ENCODE measurements around the gene FNDC3B. TPM values are rescaled to one million over a fixed set of nuclear protein-coding genes. Genes with fewer than 3 reads are reported as not detected.

The FNDC3B gene
- total and polyA plus RNA-seq, 2 donors (not counting 1 experiment from before 2014, with no cell fraction given): 1.2 to 9.2 TPM

DNA sequence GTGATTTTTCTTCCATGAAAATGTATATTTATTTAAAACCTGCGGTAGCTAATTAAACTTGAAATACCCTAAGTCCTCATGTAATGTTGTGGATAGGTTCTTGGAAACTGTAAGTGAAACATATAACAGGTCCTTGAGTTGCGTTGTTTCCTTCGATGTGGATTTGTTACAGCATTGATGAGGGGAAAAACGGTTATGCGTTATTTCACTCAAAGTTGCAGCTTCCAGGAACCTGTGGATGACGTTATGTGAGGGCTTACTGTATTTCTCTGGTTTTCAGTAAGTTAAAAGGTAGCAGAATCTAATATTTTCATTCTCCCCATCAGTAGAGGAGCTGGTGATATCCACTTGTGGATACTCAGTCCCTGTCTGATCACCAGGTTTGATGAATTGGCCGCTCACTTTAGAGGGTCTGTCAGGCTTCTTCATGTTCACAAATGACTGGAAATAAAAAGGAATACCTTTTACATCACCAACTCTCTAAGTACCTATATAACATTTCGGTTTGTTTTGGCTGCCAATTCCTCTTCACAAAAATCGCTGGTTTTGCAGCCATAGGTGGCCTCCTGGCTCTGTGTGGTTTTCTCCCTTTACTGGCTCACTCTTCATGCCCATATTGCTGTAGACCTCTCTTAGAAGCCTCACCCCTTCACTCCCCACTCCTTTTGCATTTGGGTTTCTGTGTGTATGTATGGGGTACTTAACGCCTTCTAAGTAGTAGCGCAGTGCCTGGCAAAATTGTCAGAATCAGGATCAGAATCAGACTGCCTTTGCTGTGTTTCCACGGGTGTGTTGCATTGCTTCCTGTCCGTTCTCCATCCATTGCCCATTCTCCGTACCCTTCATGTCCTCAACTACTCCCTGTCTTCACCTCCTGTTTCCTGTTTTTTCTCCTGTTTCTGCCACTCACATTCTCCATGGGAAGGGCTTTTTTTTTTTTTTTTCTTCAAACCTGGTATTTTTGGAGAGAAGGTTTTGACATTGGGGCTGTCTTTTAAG lies 112.6 kb downstream of the FNDC3B start:
- TF ChIP-seq EZH2 (IDR thresholded peaks at IDR 0.05; ENCODE audit: borderline replicate concordance, insufficient read depth, low read depth, low read length, poor library complexity, severe bottlenecking) (no peak), CTCF (IDR thresholded peaks at IDR 0.05) (no peak)
- Histone ChIP-seq H3K4me3 (ENCODE audit: control extremely low read depth in 1 of 5, extremely low read depth in 1 of 5, insufficient read depth in 1 of 5, low read depth in 2 of 5, low read length in 4 of 5) (no peak overlapping the region), H3K4me1 (ENCODE audit: control insufficient read depth in 2 of 2, insufficient read depth in 2 of 2, low read length in 2 of 2) (no peaks in the 10 kb centered on the region), H3K79me2 (ENCODE audit: control insufficient read depth, insufficient read depth, low read length) (no peaks in the 10 kb centered on the region), H3K36me3 (replicated peaks in 1 of 2; ENCODE audit: control extremely low read depth in 1 of 2, control insufficient read depth in 1 of 2, extremely low read depth in 1 of 2, insufficient read depth in 2 of 2, low read length in 1 of 2) (no peaks in the 10 kb centered on the region), H2AFZ (ENCODE audit: insufficient read depth, low read depth, low read length, poor library complexity, severe bottlenecking) (no peak overlapping the region), H3K9ac (ENCODE audit: low read length) (no peak overlapping the region), H3K27me3 (replicated peaks in 1 of 4; ENCODE audit: control extremely low read depth in 1 of 4, control insufficient read depth in 3 of 4, insufficient read depth in 4 of 4, low read length in 3 of 4) (no peaks in the 10 kb centered on the region), H3K27ac (ENCODE audit: low read length in 2 of 2) (no peak overlapping the region), H4K20me1 (ENCODE audit: control insufficient read depth, insufficient read depth, low read length, poor library complexity, severe bottlenecking) (no peaks in the 10 kb centered on the region), H3K9me3 (ENCODE audit: control extremely low read depth in 1 of 3, control insufficient read depth in 2 of 3, insufficient read depth in 1 of 3, low read length in 2 of 3) (no peaks in the 10 kb centered on the region), H3K4me2 (replicated peaks; ENCODE audit: low read depth, low read length, poor library complexity, severe bottlenecking) (no peak overlapping the region)
- H3K27me3 Mint-ChIP-seq: peaks cover 19% of the 10 kb centered on the region
- CTCF ChIA-PET: no interaction called here
- POLR2A ChIA-PET: no interaction called here
- no peak for ATAC-seq (ENCODE audit: low read depth)
- no peak overlapping the region for H3K4me3 Mint-ChIP-seq
- no peaks in the 10 kb centered on the region for H3K9me3 Mint-ChIP-seq (ENCODE audit: insufficient read depth)
- no peak overlapping the region for H3K27ac Mint-ChIP-seq
- intact Hi-C loops (cut with micrococcal nuclease): no loop called here
- peaks cover 5% of the 10 kb centered on the region for H3K4me1 Mint-ChIP-seq
- 94% methylated on average over 10 of the region's 14 CpGs for WGBS (ENCODE audit: insufficient coverage)
- DNase-seq: no peak

- H3K27me3 ChIP-seq (replicated peaks in 1 of 4; ENCODE audit: control extremely low read depth in 1 of 4, control insufficient read depth in 3 of 4, insufficient read depth in 4 of 4, low read length in 3 of 4): no peaks in the 10 kb centered on the region
- no peak overlapping the region for H2AFZ ChIP-seq (ENCODE audit: insufficient read depth, low read depth, low read length, poor library complexity, severe bottlenecking)
- H3K27ac ChIP-seq (ENCODE audit: low read length in 2 of 2): no peak overlapping the region
- no peak overlapping the region for H3K4me3 Mint-ChIP-seq
- no peaks in the 10 kb centered on the region for H3K9me3 ChIP-seq (ENCODE audit: control extremely low read depth in 1 of 3, control insufficient read depth in 2 of 3, insufficient read depth in 1 of 3, low read length in 2 of 3)
- TF ChIP-seq CTCF (IDR thresholded peaks at IDR 0.05): no peak
- no peak for TF ChIP-seq EZH2 (IDR thresholded peaks at IDR 0.05; ENCODE audit: borderline replicate concordance, insufficient read depth, low read depth, low read length, poor library complexity, severe bottlenecking)
- ATAC-seq (ENCODE audit: low read depth) (no peak), DNase-seq (no peak)
- WGBS (ENCODE audit: insufficient coverage): 82% methylated on average over 7 of the region's 7 CpGs
- ChIA-PET POLR2A (no interaction called here), CTCF (no interaction called here)
- H3K27ac Mint-ChIP-seq: no peak overlapping the region
- H3K4me3 ChIP-seq (ENCODE audit: control extremely low read depth in 1 of 5, extremely low read depth in 1 of 5, insufficient read depth in 1 of 5, low read depth in 2 of 5, low read length in 4 of 5): no peak overlapping the region
- no peaks in the 10 kb centered on the region for H3K36me3 ChIP-seq (replicated peaks in 1 of 2; ENCODE audit: control extremely low read depth in 1 of 2, control insufficient read depth in 1 of 2, extremely low read depth in 1 of 2, insufficient read depth in 2 of 2, low read length in 1 of 2)
- intact Hi-C loops (cut with micrococcal nuclease): no loop called here
- no peak overlapping the region for H3K9ac ChIP-seq (ENCODE audit: low read length)
- no peaks in the 10 kb centered on the region for H3K9me3 Mint-ChIP-seq (ENCODE audit: insufficient read depth)
- peaks cover 19% of the 10 kb centered on the region for H3K27me3 Mint-ChIP-seq
- no peaks in the 10 kb centered on the region for H3K4me1 ChIP-seq (ENCODE audit: control insufficient read depth in 2 of 2, insufficient read depth in 2 of 2, low read length in 2 of 2)
- no peak overlapping the region for H3K4me2 ChIP-seq (replicated peaks; ENCODE audit: low read depth, low read length, poor library complexity, severe bottlenecking)
- H3K4me1 Mint-ChIP-seq: peaks cover 5% of the 10 kb centered on the region
- no peaks in the 10 kb centered on the region for H4K20me1 ChIP-seq (ENCODE audit: control insufficient read depth, insufficient read depth, low read length, poor library complexity, severe bottlenecking)
- H3K79me2 ChIP-seq (ENCODE audit: control insufficient read depth, insufficient read depth, low read length): no peaks in the 10 kb centered on the region
Observed at GRCh38 chr3:172152874-172153273, 113.5 kb downstream of the FNDC3B start.

All from B cell (primary cell).